HCT116 (cell line): Measurements from ENCODE around the gene SLAMF1.

Experiments used
- EZH2 ChIP-seq: fragments of 200-600 bp; sonication (generic); IDR thresholded peaks from 2 replicates; pipeline ENCODE4 v1.6.1; 2017; ENCODE audit warnings: antibody characterized with exemption, mixed run types
- SP1 ChIP-seq: IDR thresholded peaks from 2 replicates; pipeline ENCODE4 v1.6.1; 2012; ENCODE audit warnings: low read depth

- TF ChIP-seq SP1 (no peak), EZH2 (no peak)
Measured at GRCh38 chr1:160682983-160683865, 36.4 kb upstream of the SLAMF1 start.
